ENCODE measurements around the gene UTP15. TPM values are rescaled to one million over a fixed set of nuclear protein-coding genes. Genes with fewer than 3 reads are reported as not detected.

UTP15 gene
- total RNA-seq, 2 experiments from 2014 or later, result 57.2 to 57.7 TPM

DNA sequence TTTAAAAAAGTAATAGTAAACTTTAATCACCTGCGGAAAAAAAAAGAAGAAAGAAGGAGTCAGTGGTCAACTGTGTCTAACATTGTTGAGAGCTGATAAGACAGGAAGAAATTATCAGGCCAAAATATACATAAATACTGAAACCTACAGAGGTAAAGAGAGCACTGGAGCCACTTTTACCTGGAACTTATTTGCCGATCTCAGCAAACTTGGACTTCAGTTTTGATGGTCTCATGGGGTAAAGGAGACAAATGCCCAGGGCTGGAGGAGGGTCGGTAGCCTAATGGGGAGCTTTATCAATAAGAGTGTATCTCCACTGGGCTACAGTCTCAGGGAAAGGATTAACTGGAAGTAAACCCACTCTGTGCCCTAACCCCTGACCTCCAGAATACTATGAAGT is 33.8 kb downstream of the UTP15 start:
- H3K4me3 Mint-ChIP-seq, result no peak overlapping the region
- no peak overlapping the region for H3K27ac Mint-ChIP-seq
- no peaks in the 10 kb centered on the region for H3K4me1 Mint-ChIP-seq
- H3K9me3 Mint-ChIP-seq, result peaks cover 3% of the 10 kb centered on the region
- H3K36me3 Mint-ChIP-seq, result no peaks in the 10 kb centered on the region
- peaks cover 5% of the 10 kb centered on the region for H3K27me3 Mint-ChIP-seq
- no peak for DNase-seq

DNA sequence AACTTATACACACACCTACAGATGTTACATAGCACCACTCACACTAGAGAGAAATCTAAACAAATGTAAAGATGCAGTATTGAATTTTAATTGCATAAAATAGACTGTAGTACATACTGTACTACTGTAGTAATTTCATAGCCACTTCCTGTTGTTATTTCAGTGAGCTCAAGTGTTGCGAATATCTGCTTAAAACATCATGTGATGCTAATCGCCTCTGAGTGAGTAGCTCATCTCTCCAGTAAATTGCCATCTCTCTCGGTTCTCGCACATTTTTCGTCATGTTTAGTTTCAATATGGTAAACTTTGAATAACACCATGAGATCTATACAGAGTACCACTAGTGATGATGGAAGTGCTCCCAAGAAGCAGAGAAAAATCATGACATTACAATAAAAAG is 38.5 kb downstream of the UTP15 start:
- Mint-ChIP-seq H3K36me3 (no peaks in the 10 kb centered on the region), H3K9me3 (peaks cover 3% of the 10 kb centered on the region), H3K4me1 (no peaks in the 10 kb centered on the region), H3K27ac (no peak overlapping the region), H3K27me3 (no peaks in the 10 kb centered on the region), H3K4me3 (no peak overlapping the region)
- DNase-seq, result no peak

DNA sequence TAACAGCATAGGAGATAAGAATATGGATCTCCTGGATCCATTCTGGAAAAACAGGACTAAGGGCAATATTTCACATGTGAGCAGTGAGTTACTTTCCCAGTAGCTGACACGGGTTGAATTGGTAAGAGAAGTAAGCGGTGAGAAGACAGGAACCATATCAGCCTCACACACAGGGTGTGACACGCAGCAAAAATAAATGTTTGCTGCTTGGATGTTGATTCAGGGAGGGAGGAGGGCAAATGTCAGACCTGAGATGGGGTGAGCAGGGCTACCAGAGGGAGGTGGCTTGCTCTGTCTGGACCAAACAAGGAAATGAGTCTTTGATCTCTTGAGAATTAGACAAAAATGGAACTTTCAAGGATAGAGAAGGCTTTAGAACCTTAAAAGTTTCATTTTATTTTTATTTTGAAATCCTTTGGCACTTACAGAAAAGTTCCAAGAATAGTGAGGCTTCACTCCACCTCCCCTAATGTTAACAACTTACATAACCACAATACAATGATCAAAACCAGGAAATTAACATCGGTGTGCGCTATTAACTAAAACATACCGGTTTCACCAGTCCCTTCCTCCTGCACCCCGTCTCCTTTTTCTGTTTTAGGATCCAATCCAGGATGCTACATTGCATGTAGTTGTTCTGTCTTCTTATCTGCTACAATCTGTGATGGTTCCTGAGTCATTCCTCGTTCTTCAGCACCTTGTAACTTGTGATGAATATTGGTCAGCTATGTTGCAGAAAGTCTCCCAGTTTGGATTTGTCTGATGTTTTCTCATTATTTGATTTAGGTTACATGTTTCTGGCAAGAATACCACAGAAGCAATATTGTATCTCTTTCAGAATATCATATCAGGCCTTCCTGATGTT is 39.9 kb downstream of the UTP15 start:
- no peak overlapping the region for H3K4me3 Mint-ChIP-seq
- no peaks in the 10 kb centered on the region for H3K27me3 Mint-ChIP-seq
- no peaks in the 10 kb centered on the region for H3K36me3 Mint-ChIP-seq
- H3K9me3 Mint-ChIP-seq, result peaks cover 3% of the 10 kb centered on the region
- no peak for DNase-seq
- no peaks in the 10 kb centered on the region for H3K4me1 Mint-ChIP-seq
- no peak overlapping the region for H3K27ac Mint-ChIP-seq

DNA sequence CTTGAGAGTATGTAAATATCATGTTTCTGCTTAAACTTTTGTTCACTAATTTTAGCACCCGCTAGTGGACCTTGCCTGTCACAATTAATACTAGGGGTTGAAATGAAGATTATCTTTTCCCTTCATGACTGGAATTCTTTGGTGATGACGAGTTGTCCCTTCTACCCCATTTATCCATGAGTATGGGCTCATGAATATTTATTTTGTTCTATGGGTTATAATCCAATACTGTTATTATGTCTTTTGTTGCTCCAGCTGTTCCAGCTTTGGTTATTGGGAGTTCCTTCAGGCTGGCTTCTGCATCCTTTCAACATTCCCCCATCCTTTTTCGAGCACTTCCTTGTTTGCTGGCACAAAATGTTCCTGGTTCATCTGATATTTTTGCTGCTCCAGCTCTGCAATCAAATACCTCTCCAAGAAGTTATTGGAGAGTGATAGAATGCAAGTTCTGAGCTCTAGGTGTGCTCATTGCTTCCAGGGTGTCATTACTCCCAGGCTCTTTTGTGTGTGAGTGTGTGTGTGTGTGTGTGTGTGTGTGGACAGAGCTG is 40.7 kb downstream of the UTP15 start:
- Mint-ChIP-seq H3K27me3 (peaks cover 4% of the 10 kb centered on the region), H3K9me3 (peaks cover 3% of the 10 kb centered on the region), H3K36me3 (no peaks in the 10 kb centered on the region), H3K4me1 (no peaks in the 10 kb centered on the region), H3K4me3 (no peak overlapping the region), H3K27ac (no peak overlapping the region)
- no peak for DNase-seq

DNA sequence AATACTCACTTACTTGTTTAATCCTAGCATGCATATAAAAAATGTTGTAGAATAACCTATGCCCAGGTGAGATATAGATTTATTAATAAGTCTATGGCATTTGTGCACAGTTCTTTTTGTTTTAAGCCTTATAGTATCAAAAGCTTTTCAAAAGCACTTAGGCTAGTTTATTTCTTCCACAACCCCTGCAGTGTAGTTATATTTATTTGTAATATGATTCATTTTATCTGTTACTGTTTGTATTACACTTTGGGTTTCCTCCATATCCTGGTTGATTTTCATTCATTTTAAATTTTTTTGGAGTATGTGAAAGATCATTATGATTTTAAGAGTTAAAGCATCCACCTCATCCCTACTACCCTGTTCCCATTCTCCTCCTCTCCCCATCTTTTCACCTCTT is 41.7 kb downstream of the UTP15 start:
- Mint-ChIP-seq H3K27ac (no peak overlapping the region), H3K4me1 (no peaks in the 10 kb centered on the region), H3K27me3 (peaks cover 7% of the 10 kb centered on the region), H3K4me3 (no peak overlapping the region), H3K36me3 (no peaks in the 10 kb centered on the region), H3K9me3 (no peaks in the 10 kb centered on the region)
- DNase-seq, result no peak

DNA sequence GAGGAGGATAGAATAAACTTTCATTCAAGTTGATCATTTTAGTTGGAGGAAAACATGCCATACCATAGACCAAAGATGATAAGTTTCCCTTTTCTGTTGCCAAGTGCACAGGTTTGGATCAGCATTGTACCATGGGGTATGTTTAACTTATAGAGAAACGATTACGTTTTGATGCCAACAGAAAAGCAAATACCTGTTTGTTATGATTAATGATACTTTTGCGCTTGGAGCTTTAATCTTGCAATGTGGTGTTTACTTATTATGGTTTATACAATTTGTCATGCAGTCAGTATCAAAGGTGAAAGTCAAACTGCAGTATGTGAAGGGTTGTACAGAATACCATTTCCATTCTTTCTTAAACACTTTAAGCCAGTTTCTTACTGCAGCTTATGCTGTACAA is 47.3 kb downstream of the UTP15 start:
- Mint-ChIP-seq H3K27ac (no peak overlapping the region), H3K4me1 (no peaks in the 10 kb centered on the region), H3K4me3 (no peak overlapping the region), H3K9me3 (no peaks in the 10 kb centered on the region), H3K36me3 (no peaks in the 10 kb centered on the region), H3K27me3 (peaks cover 18% of the 10 kb centered on the region)
- no peak for DNase-seq

DNA sequence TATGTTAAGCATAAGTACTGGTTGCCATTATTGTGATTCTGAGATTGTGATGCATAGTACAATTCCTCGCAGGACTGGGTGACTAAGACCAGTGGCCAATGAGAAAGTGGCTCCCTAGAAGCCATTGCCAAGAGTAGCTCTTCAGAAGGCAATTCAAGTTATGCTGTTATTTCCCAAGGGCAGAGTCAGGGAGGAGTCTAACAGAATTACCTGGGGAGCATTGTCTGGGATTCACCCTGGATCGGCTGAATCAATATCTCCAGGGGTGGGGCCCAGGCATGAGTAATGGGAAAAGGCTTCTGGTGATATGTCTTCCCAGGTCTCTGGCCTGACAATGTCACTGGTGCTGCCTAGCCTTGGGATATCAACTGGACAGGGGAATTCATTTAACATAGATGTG is 49.5 kb downstream of the UTP15 start:
- DNase-seq, result no peak

DNA sequence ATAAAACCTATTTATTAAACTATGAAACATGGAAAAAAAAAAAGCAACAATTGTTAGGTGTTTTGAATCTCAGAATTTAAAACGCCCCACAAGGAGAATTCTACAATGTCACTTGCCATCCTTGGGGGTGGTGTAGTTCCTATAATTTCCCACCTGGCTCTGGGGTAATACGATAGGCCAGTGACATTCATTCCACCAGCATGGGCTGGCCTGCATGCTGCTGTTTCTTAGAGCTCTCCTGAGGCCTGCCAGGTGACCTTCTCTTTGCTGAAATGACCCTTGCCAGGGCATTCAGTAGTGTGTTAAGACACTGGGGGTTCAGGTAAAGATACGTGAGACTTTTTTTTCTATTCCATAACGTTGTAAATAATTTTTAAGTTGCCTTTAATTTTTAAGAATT is 50.4 kb downstream of the UTP15 start:
- Mint-ChIP-seq H3K4me1 (no peaks in the 10 kb centered on the region), H3K36me3 (no peaks in the 10 kb centered on the region), H3K27ac (no peak overlapping the region), H3K9me3 (no peaks in the 10 kb centered on the region), H3K4me3 (no peak overlapping the region), H3K27me3 (peaks cover 20% of the 10 kb centered on the region)
- DNase-seq, result no peak

More for the DNA sequence above, 49.5 kb downstream of the UTP15 start:
- no peak overlapping the region for H3K4me3 Mint-ChIP-seq
- no peaks in the 10 kb centered on the region for H3K9me3 Mint-ChIP-seq
- no peaks in the 10 kb centered on the region for H3K36me3 Mint-ChIP-seq
- H3K4me1 Mint-ChIP-seq, result no peaks in the 10 kb centered on the region
- no peak overlapping the region for H3K27ac Mint-ChIP-seq
- peaks cover 18% of the 10 kb centered on the region for H3K27me3 Mint-ChIP-seq

DNA sequence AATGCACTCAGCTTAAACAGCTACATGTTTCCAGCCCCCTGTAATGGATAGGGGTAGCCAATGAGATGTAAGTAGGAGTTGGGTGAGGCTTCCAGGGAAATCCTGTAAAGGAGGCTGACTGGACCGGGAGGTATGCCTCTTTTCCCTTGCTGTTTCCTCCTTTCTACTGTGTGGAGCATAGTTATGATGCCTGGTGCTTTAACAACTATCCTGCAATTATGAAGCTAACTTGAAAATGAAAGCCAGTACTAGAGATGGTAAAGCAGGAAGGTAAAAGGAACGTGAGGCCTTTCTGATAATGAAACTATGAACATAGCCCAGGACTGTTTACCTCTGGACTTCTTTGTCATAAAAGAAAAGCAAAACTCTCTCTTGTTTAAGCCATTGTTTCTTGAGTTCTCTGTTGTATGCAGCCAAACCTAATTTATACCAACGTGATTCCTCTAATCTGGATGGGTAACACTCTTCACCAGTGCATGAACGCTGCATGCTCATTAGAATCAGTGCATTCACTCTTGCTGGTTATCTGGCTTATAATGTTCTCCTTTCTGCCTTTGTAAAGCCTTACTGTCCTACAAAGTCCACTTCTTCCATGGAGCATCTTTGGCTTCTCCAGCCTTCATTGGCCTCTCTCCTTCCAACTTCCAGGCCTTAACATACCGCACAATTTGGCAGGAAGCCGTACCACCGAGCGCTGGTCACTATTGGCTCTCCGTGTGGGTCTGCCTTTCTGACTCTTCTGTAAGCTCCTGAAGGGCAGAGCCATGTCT is 52.2 kb downstream of the UTP15 start:
- H3K4me1 Mint-ChIP-seq, result no peaks in the 10 kb centered on the region
- no peak overlapping the region for H3K27ac Mint-ChIP-seq
- H3K9me3 Mint-ChIP-seq, result no peaks in the 10 kb centered on the region
- no peak overlapping the region for H3K4me3 Mint-ChIP-seq
- H3K27me3 Mint-ChIP-seq, result peaks cover 27% of the 10 kb centered on the region
- no peaks in the 10 kb centered on the region for H3K36me3 Mint-ChIP-seq
- no peak for DNase-seq

DNA sequence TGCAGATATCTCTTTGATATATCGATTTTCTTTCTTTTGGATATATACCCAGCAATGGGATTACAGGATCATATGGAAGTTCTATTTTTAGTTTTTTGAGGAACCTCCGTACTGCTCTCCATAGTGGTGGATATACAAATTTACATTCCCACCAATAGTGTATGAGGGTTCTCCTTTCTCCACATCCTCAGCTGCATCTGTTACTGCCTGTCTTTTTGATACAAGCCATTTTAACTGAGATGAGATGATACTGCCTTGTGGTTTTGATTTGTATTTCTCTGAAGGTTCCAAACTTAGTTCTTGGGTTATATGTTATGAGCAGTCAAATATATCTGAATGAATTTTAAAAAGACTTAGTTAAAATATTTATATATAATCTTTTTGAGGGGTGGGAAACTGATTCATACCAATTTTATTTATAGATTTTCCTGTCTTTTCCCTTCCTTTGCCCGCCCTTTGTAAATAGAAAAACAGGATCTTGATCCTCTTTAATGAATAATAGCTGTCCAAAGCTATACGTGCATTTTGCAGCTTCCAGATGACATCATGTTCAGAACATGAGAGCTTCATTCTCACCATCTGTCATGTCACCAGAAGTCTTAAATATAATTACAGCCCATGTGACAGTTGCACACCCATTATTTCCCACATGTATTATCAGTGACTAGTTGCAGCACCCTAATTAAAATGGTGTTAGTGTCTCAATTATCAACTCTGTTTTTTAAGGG is 54.2 kb downstream of the UTP15 start:
- H3K27ac Mint-ChIP-seq, result no peak overlapping the region
- no peaks in the 10 kb centered on the region for H3K9me3 Mint-ChIP-seq
- no peak for DNase-seq
- H3K4me1 Mint-ChIP-seq, result no peaks in the 10 kb centered on the region
- H3K4me3 Mint-ChIP-seq, result no peak overlapping the region
- no peaks in the 10 kb centered on the region for H3K36me3 Mint-ChIP-seq
- H3K27me3 Mint-ChIP-seq, result peaks cover 32% of the 10 kb centered on the region

DNA sequence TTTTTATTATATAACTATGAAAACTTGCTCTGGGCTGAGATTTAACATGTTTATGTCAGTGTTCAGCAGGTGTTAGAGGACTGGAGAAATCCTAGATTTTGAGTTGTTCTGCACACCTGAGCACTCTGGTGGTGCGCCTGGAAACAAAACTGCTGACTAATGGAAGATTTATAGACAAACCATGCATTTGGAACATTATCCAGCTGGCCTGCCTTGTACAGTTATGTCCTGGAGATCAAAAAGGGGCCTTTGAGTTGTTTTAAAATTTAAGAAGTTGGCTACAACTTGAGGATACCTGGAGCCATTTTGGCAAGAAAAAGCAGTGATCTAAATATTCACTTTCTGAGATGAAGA is 54.8 kb downstream of the UTP15 start:
- H3K4me3 Mint-ChIP-seq, result no peak overlapping the region
- DNase-seq, result no peak
- no peaks in the 10 kb centered on the region for H3K4me1 Mint-ChIP-seq
- H3K27me3 Mint-ChIP-seq, result peaks cover 34% of the 10 kb centered on the region
- H3K36me3 Mint-ChIP-seq, result no peaks in the 10 kb centered on the region
- H3K9me3 Mint-ChIP-seq, result no peaks in the 10 kb centered on the region
- no peak overlapping the region for H3K27ac Mint-ChIP-seq

DNA sequence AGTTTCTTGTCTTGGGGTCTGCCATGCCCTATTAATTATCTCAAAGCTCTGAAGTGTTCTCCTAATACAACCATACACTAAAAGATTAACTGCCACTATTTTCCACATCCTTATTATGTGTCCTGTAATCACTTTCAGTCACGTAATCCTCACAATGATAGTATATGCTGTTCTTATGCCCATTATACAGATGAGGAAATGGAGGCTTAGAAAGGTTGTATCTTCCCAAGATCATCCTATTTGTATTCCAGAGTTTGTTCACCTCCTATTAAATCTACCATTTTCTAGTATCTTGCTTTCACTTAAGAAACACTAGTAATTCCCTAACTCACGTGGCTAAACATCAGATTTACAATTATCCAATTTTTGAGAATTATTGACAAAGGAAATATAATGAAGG is 57.5 kb downstream of the UTP15 start:
- H3K9me3 Mint-ChIP-seq, result no peaks in the 10 kb centered on the region
- no peak overlapping the region for H3K4me3 Mint-ChIP-seq
- H3K27me3 Mint-ChIP-seq, result peaks cover 54% of the 10 kb centered on the region
- H3K36me3 Mint-ChIP-seq, result no peaks in the 10 kb centered on the region
- no peak for DNase-seq
- H3K27ac Mint-ChIP-seq, result no peak overlapping the region
- no peaks in the 10 kb centered on the region for H3K4me1 Mint-ChIP-seq

DNA sequence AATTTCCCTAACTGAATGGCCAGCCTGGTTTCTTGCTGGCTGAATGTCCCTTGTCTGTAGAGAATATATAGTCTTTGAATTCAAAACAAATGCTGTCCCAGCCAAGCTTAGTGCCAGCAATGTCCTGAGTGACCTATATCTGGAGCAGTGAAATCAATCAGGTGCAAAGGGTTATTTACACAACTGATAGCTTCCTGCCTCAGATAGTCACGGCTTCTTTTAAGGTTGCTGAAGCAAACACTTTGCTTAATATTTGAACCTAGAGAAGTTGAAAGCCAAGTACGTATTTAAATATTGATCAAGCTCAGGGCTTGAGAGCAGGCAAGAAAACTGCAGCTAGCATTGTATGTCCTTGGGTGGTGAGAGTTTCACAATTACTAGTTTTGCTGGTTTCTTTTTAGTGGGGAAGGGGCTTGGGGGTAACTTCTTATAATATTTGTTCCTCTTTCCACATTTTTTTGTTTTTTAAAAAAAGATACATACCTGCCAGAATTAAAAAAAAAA is 58.4 kb downstream of the UTP15 start:
- Mint-ChIP-seq H3K4me3 (no peak overlapping the region), H3K4me1 (no peaks in the 10 kb centered on the region), H3K27ac (no peak overlapping the region)

DNA sequence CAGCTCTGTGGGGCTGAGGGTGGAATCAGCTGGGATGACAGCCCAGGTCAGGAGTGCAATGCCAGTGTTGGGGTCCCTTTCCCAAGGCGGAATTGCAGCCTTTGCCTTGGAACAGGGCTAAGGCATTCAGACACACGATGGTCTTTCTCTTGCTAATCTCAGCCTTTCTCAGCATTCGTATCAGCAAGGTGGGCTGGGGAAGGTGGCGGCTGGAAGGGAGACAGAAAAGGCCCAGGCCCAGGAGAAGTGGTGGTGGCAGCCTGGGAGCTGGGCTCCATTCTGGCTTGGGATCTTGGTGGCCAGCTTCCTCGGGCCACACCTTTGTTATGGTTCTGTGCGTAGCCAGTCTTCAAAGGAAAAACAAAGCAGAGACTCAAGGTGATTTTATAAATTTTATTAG is 59.3 kb downstream of the UTP15 start:
- H3K27ac Mint-ChIP-seq, result no peak overlapping the region
- H3K4me1 Mint-ChIP-seq, result no peaks in the 10 kb centered on the region
- no peak overlapping the region for H3K4me3 Mint-ChIP-seq
- peaks cover 70% of the 10 kb centered on the region for H3K27me3 Mint-ChIP-seq
- no peaks in the 10 kb centered on the region for H3K9me3 Mint-ChIP-seq
- H3K36me3 Mint-ChIP-seq, result no peaks in the 10 kb centered on the region
- no peak for DNase-seq

More for the DNA sequence above, 58.4 kb downstream of the UTP15 start:
- no peak for DNase-seq
- Mint-ChIP-seq H3K36me3 (no peaks in the 10 kb centered on the region), H3K9me3 (no peaks in the 10 kb centered on the region), H3K27me3 (peaks cover 63% of the 10 kb centered on the region)
